ENCODE data around the gene PTGER1. TPM values are rescaled to one million over a fixed set of nuclear protein-coding genes. Genes with fewer than 3 reads are reported as not detected.

PTGER1 gene
- total and polyA plus RNA-seq, 2 of the 4 experiments (the other 2 are of a cell fraction): 0.54 to 0.60 TPM

DNA sequence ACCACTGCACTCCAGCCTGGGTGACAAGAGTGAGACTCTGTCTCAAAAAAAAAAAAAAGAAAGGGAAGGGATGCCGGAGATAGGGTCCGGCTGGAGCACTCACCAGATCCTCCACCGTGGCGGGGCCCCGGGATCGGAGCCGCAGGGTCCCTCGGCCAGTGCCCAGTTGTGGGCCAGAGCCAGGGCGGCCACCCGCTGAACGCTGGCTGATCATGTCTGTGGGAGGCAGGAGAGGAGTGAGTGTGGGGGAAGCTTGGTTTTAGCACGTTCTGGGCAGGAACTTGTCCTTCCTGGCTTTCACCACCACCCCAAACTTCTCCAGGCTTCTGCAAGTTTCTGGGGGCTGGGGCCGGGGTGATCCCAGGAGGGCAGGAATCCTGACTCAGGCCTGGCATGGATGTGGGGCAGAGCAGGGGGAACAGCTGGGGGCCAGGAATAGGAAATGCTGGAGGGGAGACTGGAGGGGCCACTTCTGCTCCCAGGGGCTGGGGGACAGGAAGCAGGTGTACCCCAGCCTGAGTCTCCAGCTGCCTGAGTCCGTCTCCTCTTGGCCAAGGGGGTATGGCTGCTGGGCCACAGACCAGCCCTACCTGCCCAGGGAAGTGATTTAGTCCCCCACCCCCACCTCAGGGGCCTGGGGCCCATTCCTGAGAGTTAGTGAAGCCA is 4.3 kb upstream of the PTGER1 start:
- in situ Hi-C loops (cut with MboI; ENCODE audit: low sequenced_read_pairs): loop anchor here (10.0 kb wide), 1 partner anchor 595 kb away; no protein-coding TSS in a partner anchor
- Histone ChIP-seq H3K4me2 (ENCODE audit: low read depth, low read length) (no peak overlapping the region), H3K9me1 (ENCODE audit: insufficient read depth, low read length) (0 out of 2 replicates have a peak, but pooled peaks cover 14% of the 10 kb centered on the region), H4K8ac (ENCODE audit: low read depth in 2 of 2, low read length in 2 of 2) (no peak overlapping the region), H2BK120ac (ENCODE audit: low read depth, low read length) (no peak overlapping the region), H3K9ac (ENCODE audit: low read depth, low read length) (no peak overlapping the region), H3K79me1 (ENCODE audit: low read depth in 1 of 2, low read length in 2 of 2) (peaks cover 8 to 54% of the 10 kb centered on the region in 2 experiments), H2AFZ (replicated peaks; ENCODE audit: low read length, poor library complexity) (no peak overlapping the region), H3K27ac (ENCODE audit: insufficient read depth, low read length) (no peak overlapping the region), H2BK20ac (ENCODE audit: low read depth, low read length) (no peak overlapping the region), H2BK5ac (ENCODE audit: low read depth, low read length, poor library complexity, severe bottlenecking) (no peak overlapping the region), H3K18ac (ENCODE audit: low read depth, low read length) (no peak overlapping the region), H3K4me3 (ENCODE audit: insufficient read depth, low read depth, low read length) (no peak overlapping the region), H3K4ac (ENCODE audit: low read depth, low read length) (no peak overlapping the region), H3K36me3 (ENCODE audit: control insufficient read depth, insufficient read depth, low read length) (peaks cover 25% of the 10 kb centered on the region), H3K23ac (ENCODE audit: low read depth, low read length) (no peak overlapping the region), H3K4me1 (ENCODE audit: control insufficient read depth, insufficient read depth, low read length) (peaks cover 35% of the 10 kb centered on the region), H4K20me1 (ENCODE audit: insufficient read depth, low read length) (peaks cover 33% of the 10 kb centered on the region), H4K91ac (ENCODE audit: insufficient read depth, low read depth, low read length) (no peak overlapping the region), H4K5ac (ENCODE audit: low read depth, low read length) (no peak overlapping the region), H2BK15ac (ENCODE audit: low read depth, low read length) (no peak overlapping the region), H2AK5ac (ENCODE audit: low read depth, low read length) (no peak overlapping the region), H3K56ac (ENCODE audit: extremely low read depth, insufficient read depth, low read length) (no peak overlapping the region), H2AK9ac (replicated peaks; ENCODE audit: low read depth, low read length, poor library complexity) (peak overlapping the region; percentile 89), H3K14ac (replicated peaks; ENCODE audit: low read depth, low read length) (no peak overlapping the region), H3K9me3 (ENCODE audit: control insufficient read depth, insufficient read depth, low read length) (no peaks in the 10 kb centered on the region), H3K27me3 (ENCODE audit: control insufficient read depth, insufficient read depth, low read length) (no peaks in the 10 kb centered on the region)
- DNase-seq: no peak
- dilution Hi-C loops (cut with HindIII; ENCODE audit: low sequenced_read_pairs, unreplicated experiment): no loop called here
- CTCF ChIA-PET: interaction anchor here (0.6 kb wide), 1 partner anchor 20 kb away, joined by 3 read pairs; no protein-coding TSS in a partner anchor
- ATAC-seq (ENCODE audit: low read depth): no peak
- no TSS peak for BruUV-seq (replicated peaks)
- 70% methylated on average over 2 of the region's 14 CpGs; no CpG with 5 or more reads in 1 of the 2 experiments for WGBS, 2 experiments (ENCODE audit: extremely low coverage in 2 of 2, insufficient read length in 1 of 2)
- intact Hi-C loops (cut with micrococcal nuclease): loop anchor here (5.0 kb wide), 1 partner anchor 342 kb away; the partner anchor contains the start of gene ASF1B
- POLR2A ChIA-PET (ENCODE audit: unreplicated experiment): no interaction called here
- TF ChIP-seq NFE2L2 (IDR thresholded peaks at IDR 0.05; ENCODE audit: low read depth, low read length) (no peak), RCOR1 (IDR thresholded peaks at IDR 0.05; ENCODE audit: insufficient replicate concordance, low read length) (no peak), MAZ (IDR thresholded peaks at IDR 0.05; ENCODE audit: borderline replicate concordance, low read depth, low read length) (no peak), CHD1 (IDR thresholded peaks at IDR 0.05; ENCODE audit: low read depth, low read length) (no peak), SMC3 (IDR thresholded peaks at IDR 0.05; ENCODE audit: low read depth, low read length) (no peak), CEBPB (IDR thresholded peaks at IDR 0.05; ENCODE audit: low read depth, low read length) (no peak), MXI1 (IDR thresholded peaks at IDR 0.05; ENCODE audit: borderline replicate concordance, low read depth, low read length) (no peak), POLR2A (IDR thresholded peaks at IDR 0.05; ENCODE audit: low read depth, low read length) (no peak), BHLHE40 (IDR thresholded peaks at IDR 0.05; ENCODE audit: low read depth, low read length) (no peak), RFX5 (IDR thresholded peaks at IDR 0.05; ENCODE audit: low read depth, low read length) (no peak), MAFK (IDR thresholded peaks at IDR 0.05; ENCODE audit: low read depth, low read length) (no peak), FOS (IDR thresholded peaks at IDR 0.05; ENCODE audit: low read depth, low read length) (no peak)
- TF ChIP-seq, protein P1, sequence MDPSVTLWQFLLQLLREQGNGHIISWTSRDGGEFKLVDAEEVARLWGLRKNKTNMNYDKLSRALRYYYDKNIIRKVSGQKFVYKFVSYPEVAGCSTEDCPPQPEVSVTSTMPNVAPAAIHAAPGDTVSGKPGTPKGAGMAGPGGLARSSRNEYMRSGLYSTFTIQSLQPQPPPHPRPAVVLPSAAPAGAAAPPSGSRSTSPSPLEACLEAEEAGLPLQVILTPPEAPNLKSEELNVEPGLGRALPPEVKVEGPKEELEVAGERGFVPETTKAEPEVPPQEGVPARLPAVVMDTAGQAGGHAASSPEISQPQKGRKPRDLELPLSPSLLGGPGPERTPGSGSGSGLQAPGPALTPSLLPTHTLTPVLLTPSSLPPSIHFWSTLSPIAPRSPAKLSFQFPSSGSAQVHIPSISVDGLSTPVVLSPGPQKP (IDR thresholded peaks at IDR 0.05; ENCODE audit: borderline replicate concordance, low read depth, low read length): no peak
- TF ChIP-seq, protein P2, sequence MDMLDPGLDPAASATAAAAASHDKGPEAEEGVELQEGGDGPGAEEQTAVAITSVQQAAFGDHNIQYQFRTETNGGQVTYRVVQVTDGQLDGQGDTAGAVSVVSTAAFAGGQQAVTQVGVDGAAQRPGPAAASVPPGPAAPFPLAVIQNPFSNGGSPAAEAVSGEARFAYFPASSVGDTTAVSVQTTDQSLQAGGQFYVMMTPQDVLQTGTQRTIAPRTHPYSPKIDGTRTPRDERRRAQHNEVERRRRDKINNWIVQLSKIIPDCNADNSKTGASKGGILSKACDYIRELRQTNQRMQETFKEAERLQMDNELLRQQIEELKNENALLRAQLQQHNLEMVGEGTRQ (IDR thresholded peaks at IDR 0.05; ENCODE audit: low read depth, low read length): no peak
- TF ChIP-seq, protein P3, sequence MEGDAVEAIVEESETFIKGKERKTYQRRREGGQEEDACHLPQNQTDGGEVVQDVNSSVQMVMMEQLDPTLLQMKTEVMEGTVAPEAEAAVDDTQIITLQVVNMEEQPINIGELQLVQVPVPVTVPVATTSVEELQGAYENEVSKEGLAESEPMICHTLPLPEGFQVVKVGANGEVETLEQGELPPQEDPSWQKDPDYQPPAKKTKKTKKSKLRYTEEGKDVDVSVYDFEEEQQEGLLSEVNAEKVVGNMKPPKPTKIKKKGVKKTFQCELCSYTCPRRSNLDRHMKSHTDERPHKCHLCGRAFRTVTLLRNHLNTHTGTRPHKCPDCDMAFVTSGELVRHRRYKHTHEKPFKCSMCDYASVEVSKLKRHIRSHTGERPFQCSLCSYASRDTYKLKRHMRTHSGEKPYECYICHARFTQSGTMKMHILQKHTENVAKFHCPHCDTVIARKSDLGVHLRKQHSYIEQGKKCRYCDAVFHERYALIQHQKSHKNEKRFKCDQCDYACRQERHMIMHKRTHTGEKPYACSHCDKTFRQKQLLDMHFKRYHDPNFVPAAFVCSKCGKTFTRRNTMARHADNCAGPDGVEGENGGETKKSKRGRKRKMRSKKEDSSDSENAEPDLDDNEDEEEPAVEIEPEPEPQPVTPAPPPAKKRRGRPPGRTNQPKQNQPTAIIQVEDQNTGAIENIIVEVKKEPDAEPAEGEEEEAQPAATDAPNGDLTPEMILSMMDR (conservative IDR thresholded peaks at IDR 0.05; ENCODE audit: low read depth, low read length): no peak
